DOHH2 (cell line): ENCODE results near the gene FAR2.

ENCODE experiments used
- H3F3A ChIP-seq: fragments of 200-600 bp; sonication (generic), shearing (Covaris generic); 2 replicates; pipeline ENCODE4 v1.6.0; 2016; ENCODE audit warnings: antibody characterized with exemption, mild to moderate bottlenecking; ENCODE audit not compliant: control insufficient read depth, insufficient read depth
- H3K27ac ChIP-seq: fragments of 200-600 bp; sonication (generic); 2 replicates; pipeline ENCODE4 v1.5.1; 2014; ENCODE audit warnings: low read depth, mild to moderate bottlenecking, low read length, moderate library complexity
- H3K27me3 ChIP-seq: fragments of 200-600 bp; sonication (generic); 2 replicates; pipeline ENCODE4 v1.6.1; 2014; ENCODE audit warnings: mild to moderate bottlenecking, low read length, mixed read lengths; ENCODE audit not compliant: control insufficient read depth
- H3K36me3 ChIP-seq: fragments of 200-600 bp; sonication (generic); 2 replicates; pipeline ENCODE4 v1.6.1; 2014; ENCODE audit warnings: mild to moderate bottlenecking, low read length, moderate library complexity, mixed read lengths; ENCODE audit not compliant: control insufficient read depth
- H3K4me1 ChIP-seq: fragments of 200-600 bp; sonication (generic); 2 replicates; pipeline ENCODE4 v1.6.1; 2014; ENCODE audit warnings: mild to moderate bottlenecking, low read length, mixed read lengths; ENCODE audit not compliant: control insufficient read depth
- H3K4me2 ChIP-seq: fragments of 200-600 bp; sonication (generic); 2 replicates; pipeline ENCODE4 v1.6.0; 2014; ENCODE audit warnings: mild to moderate bottlenecking, low read length, moderate library complexity
- H3K4me3 ChIP-seq: fragments of 200-600 bp; sonication (generic); 2 replicates; pipeline ENCODE4 v1.5.1; 2014; ENCODE audit warnings: mild to moderate bottlenecking, low read length, mixed read lengths
- H3K79me2 ChIP-seq: fragments of 200-600 bp; sonication (generic); 2 replicates; pipeline ENCODE4 v1.6.1; 2014; ENCODE audit warnings: mild to moderate bottlenecking, low read length, mixed read lengths; ENCODE audit not compliant: control insufficient read depth
- H3K9me2 ChIP-seq: fragments of 200-600 bp; sonication (generic); replicated peaks from 2 replicates; pipeline ENCODE4 v1.6.1; 2014; ENCODE audit warnings: mild to moderate bottlenecking, low read length, mixed read lengths; ENCODE audit not compliant: control insufficient read depth
- H3K9me3 ChIP-seq: fragments of 200-600 bp; sonication (generic); 2 replicates; pipeline ENCODE4 v1.6.1; 2014; ENCODE audit warnings: antibody characterized with exemption, low read length, mixed read lengths; ENCODE audit not compliant: control insufficient read depth, insufficient read depth
- H4K20me1 ChIP-seq: fragments of 200-600 bp; sonication (generic); 2 replicates; pipeline ENCODE4 v1.6.0; 2014; ENCODE audit warnings: low read depth, mild to moderate bottlenecking, antibody characterized with exemption, low read length, moderate library complexity; ENCODE audit not compliant: control insufficient read depth, insufficient read depth
- EZH2phosphoT487 ChIP-seq: fragments of 200-600 bp; sonication (generic); IDR thresholded peaks from 2 replicates; pipeline ENCODE4 v1.6.1; 2017; ENCODE audit warnings: borderline replicate concordance, mild to moderate bottlenecking, antibody characterized with exemption, low read length, moderate library complexity, mixed read lengths
- TF ChIP-seq, protein P1 (sequence below): fragments of 200-600 bp; sonication (generic); IDR thresholded peaks from one replicate; pipeline ENCODE4 v1.5.1; 2014; ENCODE audit warnings: antibody characterized with exemption, mild to moderate bottlenecking, low read depth, low read length; ENCODE audit not compliant: poor library complexity, severe bottlenecking

Gene FAR2

DNA sequence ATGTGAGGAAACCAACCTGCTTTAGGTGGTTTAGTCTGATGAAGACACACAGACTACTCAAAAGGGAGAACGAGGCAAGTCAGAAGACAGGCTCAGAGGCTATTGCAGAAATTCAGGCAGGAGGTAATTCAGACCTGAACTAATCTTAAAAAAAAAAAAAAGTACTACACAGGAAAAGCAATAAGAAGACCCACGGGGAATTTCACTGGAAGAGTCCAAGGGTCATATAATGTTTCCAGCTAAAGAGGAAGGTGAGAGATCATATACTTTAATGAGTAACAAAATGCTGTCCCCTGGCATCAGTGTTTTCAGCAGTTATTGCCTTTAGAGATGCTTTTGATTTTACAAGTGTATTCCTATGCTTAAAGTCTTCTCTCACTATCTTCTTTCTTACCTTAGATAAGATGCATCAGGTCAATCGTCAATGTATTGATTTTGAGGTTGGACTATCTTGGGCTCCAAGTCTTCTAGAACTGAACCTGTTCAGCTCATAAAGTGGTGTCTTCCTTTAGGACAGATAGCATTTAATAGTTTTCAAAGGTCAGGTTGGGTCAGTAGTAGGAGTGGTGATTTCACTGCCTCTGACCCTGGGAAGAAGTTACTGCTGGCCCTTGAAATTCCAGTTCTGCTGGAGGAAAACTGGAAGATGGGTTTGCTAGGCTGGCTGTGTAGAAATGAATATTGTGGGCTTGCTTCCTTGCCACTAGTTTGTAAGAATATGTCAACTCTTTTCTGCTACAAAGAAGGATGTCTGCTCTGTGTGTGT lies 60.0 kb downstream of the FAR2 start:
- H3K4me2 ChIP-seq: no peak overlapping the region
- H3K9me3 ChIP-seq: no peaks in the 10 kb centered on the region; the same call in 1 of the 2 replicates
- H3K9me2 ChIP-seq: no peaks in the 10 kb centered on the region
- H3K4me1 ChIP-seq: no peaks in the 10 kb centered on the region
- H3F3A ChIP-seq: no peaks in the 10 kb centered on the region
- H3K36me3 ChIP-seq: no peaks in the 10 kb centered on the region
- H3K79me2 ChIP-seq: no peaks in the 10 kb centered on the region
- no peak for TF ChIP-seq EZH2phosphoT487
- TF ChIP-seq, protein P1, sequence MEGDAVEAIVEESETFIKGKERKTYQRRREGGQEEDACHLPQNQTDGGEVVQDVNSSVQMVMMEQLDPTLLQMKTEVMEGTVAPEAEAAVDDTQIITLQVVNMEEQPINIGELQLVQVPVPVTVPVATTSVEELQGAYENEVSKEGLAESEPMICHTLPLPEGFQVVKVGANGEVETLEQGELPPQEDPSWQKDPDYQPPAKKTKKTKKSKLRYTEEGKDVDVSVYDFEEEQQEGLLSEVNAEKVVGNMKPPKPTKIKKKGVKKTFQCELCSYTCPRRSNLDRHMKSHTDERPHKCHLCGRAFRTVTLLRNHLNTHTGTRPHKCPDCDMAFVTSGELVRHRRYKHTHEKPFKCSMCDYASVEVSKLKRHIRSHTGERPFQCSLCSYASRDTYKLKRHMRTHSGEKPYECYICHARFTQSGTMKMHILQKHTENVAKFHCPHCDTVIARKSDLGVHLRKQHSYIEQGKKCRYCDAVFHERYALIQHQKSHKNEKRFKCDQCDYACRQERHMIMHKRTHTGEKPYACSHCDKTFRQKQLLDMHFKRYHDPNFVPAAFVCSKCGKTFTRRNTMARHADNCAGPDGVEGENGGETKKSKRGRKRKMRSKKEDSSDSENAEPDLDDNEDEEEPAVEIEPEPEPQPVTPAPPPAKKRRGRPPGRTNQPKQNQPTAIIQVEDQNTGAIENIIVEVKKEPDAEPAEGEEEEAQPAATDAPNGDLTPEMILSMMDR: no peak
- H3K27ac ChIP-seq: no peak overlapping the region
- no peaks in the 10 kb centered on the region for H4K20me1 ChIP-seq
- H3K4me3 ChIP-seq: no peak overlapping the region
- H3K27me3 ChIP-seq: no peaks in the 10 kb centered on the region

- no peaks in the 10 kb centered on the region for H4K20me1 ChIP-seq
- no peaks in the 10 kb centered on the region for H3F3A ChIP-seq
- H3K4me1 ChIP-seq: no peaks in the 10 kb centered on the region
- no peaks in the 10 kb centered on the region for H3K36me3 ChIP-seq
- no peak overlapping the region for H3K27ac ChIP-seq
- H3K27me3 ChIP-seq: no peaks in the 10 kb centered on the region
- no peak overlapping the region for H3K4me2 ChIP-seq
- no peaks in the 10 kb centered on the region for H3K9me2 ChIP-seq
- no peak overlapping the region for H3K4me3 ChIP-seq
- no peaks in the 10 kb centered on the region for H3K79me2 ChIP-seq
- no peaks in the 10 kb centered on the region for H3K9me3 ChIP-seq
- TF ChIP-seq EZH2phosphoT487: no peak
- TF ChIP-seq, protein P1: no peak
Measured at GRCh38 chr12:29211696-29212095, 62.6 kb downstream of the FAR2 start.

DNA sequence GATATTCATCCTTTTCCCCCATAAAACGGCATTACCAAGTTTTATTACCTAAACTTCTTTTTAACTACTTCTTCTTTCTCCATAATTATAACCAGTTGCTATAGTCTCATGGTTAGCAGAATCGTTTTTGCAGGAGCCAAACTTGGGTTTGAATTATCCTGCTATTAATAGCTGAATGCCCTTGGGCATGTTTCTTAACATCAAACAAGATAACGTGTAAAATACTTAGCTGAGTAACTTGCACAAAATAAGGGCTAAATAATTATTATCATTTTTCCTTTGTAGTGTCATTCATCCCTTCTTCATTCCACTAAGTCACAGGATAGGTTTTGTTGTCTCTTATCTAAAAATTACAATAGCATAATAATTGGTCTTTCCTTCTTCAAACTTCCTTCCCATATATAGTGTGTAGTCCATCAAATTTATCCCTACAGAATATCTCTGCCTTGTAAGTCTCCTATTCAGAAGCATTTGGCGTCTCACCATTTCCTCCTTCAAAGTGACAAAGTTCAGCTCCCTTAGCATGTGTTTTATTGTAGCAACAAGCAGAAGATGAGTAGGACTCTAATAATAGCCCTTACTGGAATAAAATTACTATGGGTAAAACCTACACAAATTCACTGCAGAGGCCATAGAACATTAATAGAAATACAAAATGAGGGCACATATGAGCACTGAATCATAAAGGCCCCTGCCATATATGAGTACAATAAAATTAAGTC lies 63.8 kb downstream of the FAR2 start:
- Histone ChIP-seq H3K4me3 (no peak overlapping the region), H3K4me1 (no peaks in the 10 kb centered on the region), H3K36me3 (no peaks in the 10 kb centered on the region), H3K27me3 (no peaks in the 10 kb centered on the region), H3K9me2 (no peaks in the 10 kb centered on the region), H3K4me2 (no peak overlapping the region), H3K27ac (no peak overlapping the region), H4K20me1 (no peaks in the 10 kb centered on the region), H3K79me2 (no peaks in the 10 kb centered on the region), H3F3A (no peaks in the 10 kb centered on the region), H3K9me3 (no peaks in the 10 kb centered on the region)
- TF ChIP-seq, protein P1: no peak
- no peak for TF ChIP-seq EZH2phosphoT487
